ENCODE data around the gene LRRC4C.

GRCh38 chr11:40921246-40921645 is 538.2 kb downstream of the LRRC4C start:
- TF ChIP-seq POLR2A (IDR thresholded peaks at IDR 0.05; ENCODE audit: low read depth, low read length) (no peak), TAF1 (IDR thresholded peaks at IDR 0.05; ENCODE audit: low read depth, low read length) (no peak), POLR2AphosphoS5 (IDR thresholded peaks at IDR 0.05; ENCODE audit: low read depth, low read length) (no peak)

Measured in GM12891 (cell line).